PFSK-1 (cell line): ENCODE measurements around the gene SYT14.

ENCODE experiments used
- POLR2AphosphoS5 ChIP-seq: IDR thresholded peaks from 2 replicates; pipeline ENCODE4 v1.6.1; 2012; ENCODE audit warnings: low read depth, mild to moderate bottlenecking, control low read depth, low read length, moderate library complexity
- TAF1 ChIP-seq: IDR thresholded peaks from 2 replicates; pipeline ENCODE4 v1.6.1; 2012; ENCODE audit warnings: low read length, control low read depth, borderline replicate concordance; ENCODE audit not compliant: insufficient read depth

GRCh38 chr1:210027994-210028393, 90.0 kb downstream of the SYT14 start:
- TF ChIP-seq POLR2AphosphoS5 (no peak), TAF1 (no peak)
